SK-N-SH (cell line): ENCODE results near the gene SLC22A2. TPM values are rescaled to one million over a fixed set of nuclear protein-coding genes. Genes with fewer than 3 reads are reported as not detected.

Source experiments
- CTCF ChIA-PET: fragments of 300-600, 350-600 bp; formaldehyde crosslinking; extraction: SDS; loops from one replicate; lab custom pipeline; 2021; lab: Yijun Ruan, JAX
- POLR2A ChIA-PET: fragments of 350-600 bp; sonication (Branson Sonifier 250); formaldehyde crosslinking; extraction: SDS; loops from one replicate; lab custom pipeline; 2020; ENCODE audit warnings: antibody characterized with exemption, inconsistent platforms; lab: Yijun Ruan, JAX
- DNase-seq: peaks from one replicate; pipeline ENCODE4 v3.0.0; 2012
- H2AFZ ChIP-seq: fragments of 200-600 bp; sonication (generic); 2 replicates; pipeline ENCODE4 v1.8.1; 2016; ENCODE audit warnings: antibody characterized with exemption, mild to moderate bottlenecking, low read depth
- H3F3A ChIP-seq: fragments of 200-600 bp; sonication (generic); replicated peaks from 2 replicates; pipeline ENCODE3; 2016; ENCODE audit warnings: antibody characterized with exemption, mild to moderate bottlenecking; ENCODE audit not compliant: insufficient read depth
- H3K27ac ChIP-seq, 2 experiments: fragments of 200-500 bp in 1 of 2; fragments of 200-600 bp in 1 of 2; sonication (Bioruptor generic) in 1 of 2; sonication (generic), shearing (Covaris generic) in 1 of 2; 2 replicates each; pipeline versions ENCODE4 v1.5.1 to v1.6.1; 2014 to 2016; ENCODE audit warnings: low read depth in 2 of 2, inconsistent platforms in 1 of 2, low read length in 1 of 2, mild to moderate bottlenecking in 1 of 2, mixed read lengths in 1 of 2
- H3K27me3 ChIP-seq: fragments of 200-600 bp; sonication (generic), shearing (Covaris generic); 2 replicates; pipeline ENCODE4 v1.6.1; 2016; ENCODE audit warnings: mixed run types; ENCODE audit not compliant: insufficient read depth
- H3K36me3 ChIP-seq, 2 experiments: fragments of 200-500 bp in 1 of 2; fragments of 200-600 bp in 1 of 2; sonication (Bioruptor generic) in 1 of 2; sonication (generic) in 1 of 2; replicated peaks in 1 of 2; 2 replicates each; pipeline versions ENCODE3 to v1.5.1; 2014 to 2016; ENCODE audit warnings: low read length in 1 of 2, mild to moderate bottlenecking in 1 of 2; ENCODE audit not compliant: insufficient read depth in 2 of 2, control insufficient read depth in 1 of 2
- H3K4me1 ChIP-seq, 2 experiments: fragments of 200-500 bp in 1 of 2; fragments of 200-600 bp in 1 of 2; sonication (Bioruptor generic) in 1 of 2; sonication (generic), shearing (Covaris generic) in 1 of 2; 2 replicates each; pipeline versions ENCODE4 v1.5.1 to v1.6.1; 2014 to 2016; ENCODE audit warnings: low read depth in 1 of 2, low read length in 1 of 2, mixed run types in 1 of 2; ENCODE audit not compliant: insufficient read depth in 2 of 2, control insufficient read depth in 1 of 2
- H3K4me2 ChIP-seq: fragments of 200-600 bp; sonication (generic), shearing (Covaris generic); 2 replicates; pipeline ENCODE4 v1.6.1; 2017; ENCODE audit warnings: mixed run types
- H3K4me3 ChIP-seq, 2 experiments: fragments of 200-500 bp in 1 of 2; fragments of 200-600 bp in 1 of 2; sonication (Bioruptor generic) in 1 of 2; sonication (generic), shearing (Covaris generic) in 1 of 2; 2 replicates each; pipeline versions ENCODE4 v1.5.1 to v1.8.1; 2014 to 2016; ENCODE audit warnings: low read depth in 2 of 2, inconsistent platforms in 1 of 2, low read length in 1 of 2, mild to moderate bottlenecking in 1 of 2, mixed read lengths in 1 of 2, moderate library complexity in 1 of 2
- H3K79me2 ChIP-seq: fragments of 200-600 bp; sonication (generic); 2 replicates; pipeline ENCODE4 v1.8.1; 2017; ENCODE audit warnings: mild to moderate bottlenecking; ENCODE audit not compliant: insufficient read depth
- H3K9ac ChIP-seq: fragments of 200-600 bp; sonication (generic); 2 replicates; pipeline ENCODE4 v1.6.1; 2017; ENCODE audit warnings: mixed run types
- H3K9me2 ChIP-seq: fragments of 200-600 bp; sonication (generic); 2 replicates; pipeline ENCODE4 v1.6.1; 2017; ENCODE audit warnings: mixed run types
- H3K9me3 ChIP-seq: fragments of 200-600 bp; sonication (generic); 2 replicates; pipeline ENCODE4 v1.6.1; 2017; ENCODE audit warnings: mixed run types, mild to moderate bottlenecking, moderate library complexity
- H4K20me1 ChIP-seq: fragments of 200-600 bp; sonication (generic); 2 replicates; pipeline ENCODE4 v1.6.1; 2017; ENCODE audit warnings: mild to moderate bottlenecking, mixed run types; ENCODE audit not compliant: insufficient read depth
- CTCF ChIP-seq: fragments of 200-600 bp; sonication (generic); IDR thresholded peaks from 2 replicates; pipeline ENCODE4 v1.6.1; 2017; ENCODE audit warnings: antibody characterized with exemption, mild to moderate bottlenecking, moderate library complexity
- ELF1 ChIP-seq: IDR thresholded peaks from 2 replicates; pipeline ENCODE4 v1.4.0; 2012
- FOSL2 ChIP-seq: IDR thresholded peaks from 2 replicates; pipeline ENCODE4 v1.4.0; 2012; ENCODE audit warnings: low read depth, mild to moderate bottlenecking, moderate library complexity, borderline replicate concordance
- FOXJ3 ChIP-seq: sonication (generic); formaldehyde crosslinking; IDR thresholded peaks from 2 replicates; pipeline ENCODE4 v1.5.1; 2020; ENCODE audit warnings: mild to moderate bottlenecking, missing genetic modification reagents
- IRF3 ChIP-seq: fragments of 150-350 bp; IDR thresholded peaks from 2 replicates; pipeline ENCODE4 v1.6.1; 2016; ENCODE audit warnings: mild to moderate bottlenecking, low read depth, low read length
- MEF2A ChIP-seq: IDR thresholded peaks from 2 replicates; pipeline ENCODE4 v1.4.0; 2012; ENCODE audit warnings: low read depth, borderline replicate concordance
- POLR2AphosphoS5 ChIP-seq: IDR thresholded peaks from 2 replicates; pipeline ENCODE4 v1.6.1; 2012; ENCODE audit warnings: low read depth, low read length
- RXRA ChIP-seq: IDR thresholded peaks from 2 replicates; pipeline ENCODE4 v1.4.0; 2012; ENCODE audit warnings: low read depth, mild to moderate bottlenecking, borderline replicate concordance
- SMC3 ChIP-seq: IDR thresholded peaks from 2 replicates; pipeline ENCODE4 v1.6.1; 2012; ENCODE audit warnings: low read depth, low read length, improper control_type of control experiment
- TAF1 ChIP-seq: IDR thresholded peaks from 2 replicates; pipeline ENCODE4 v1.6.1; 2012; ENCODE audit warnings: low read depth, mild to moderate bottlenecking, low read length, moderate library complexity, borderline replicate concordance
- TCF12 ChIP-seq: IDR thresholded peaks from 2 replicates; pipeline ENCODE4 v1.4.0; 2012
- USF2 ChIP-seq: fragments of 150-350 bp; IDR thresholded peaks from 2 replicates; pipeline ENCODE4 v1.6.1; 2017; ENCODE audit warnings: antibody characterized with exemption, low read length, low read depth, borderline replicate concordance
- YY1 ChIP-seq: IDR thresholded peaks from 2 replicates; pipeline ENCODE4 v1.4.0; 2012; ENCODE audit warnings: low read depth, mild to moderate bottlenecking
- WGBS: methylation state at CpG from one replicate; pipeline ENCODE4 v1.1.6; 2017; ENCODE audit warnings: low lambda C conversion rate; 5-methylcytosine and 5-hydroxymethylcytosine counted together
- polyA plus RNA-seq, 3 experiments: library from polyadenylated mRNA; depleted of rRNA; stranded (reverse); fragments of >200 nt; gene quantifications; 2 replicates each; pipeline ENCODE4 v1.2.3, GENCODE V29; 2012

SLC22A2 gene
- polyA plus RNA-seq (2012; rRNA removed), result not detected in 2 replicates
- not detected in 2 replicates for polyA plus RNA-seq (2012; cell fraction: cytosol; rRNA removed)
- not detected in 2 replicates for polyA plus RNA-seq (2012; cell fraction: nucleus; rRNA removed)

GRCh38 chr6:160258346-160259142, at the start of gene SLC22A2:
SLC22A2 (minus strand) TSS chr6:160258821; CDS start chr6:160258757, 64 bp downstream.
- H3K9me2 ChIP-seq, result no peaks in the 10 kb centered on the region
- H3F3A ChIP-seq, result no peaks in the 10 kb centered on the region
- H3K79me2 ChIP-seq, result no peaks in the 10 kb centered on the region
- no peak within 1 kb of the TSS for H3K27ac ChIP-seq
- no peak within 1 kb of the TSS for H2AFZ ChIP-seq
- H3K4me2 ChIP-seq, result no peak within 1 kb of the TSS
- TF ChIP-seq YY1 (no peak), TAF1 (no peak), POLR2AphosphoS5 (no peak), RXRA (no peak), TCF12 (no peak), MEF2A (no peak), ELF1 (no peak), CTCF (no peak), IRF3 (no peak), SMC3 (no peak), FOSL2 (no peak), FOXJ3 (CRISPR knock-in tag) (no peak), USF2 (no peak)
- no peaks in the 10 kb centered on the region for H3K9me3 ChIP-seq
- ChIA-PET POLR2A (no interaction called here), CTCF (no interaction called here)
- no peaks in the 10 kb centered on the region for H3K36me3 ChIP-seq
- 25% methylated on average over 31 of the region's 43 CpGs for WGBS
- H4K20me1 ChIP-seq, result no peaks in the 10 kb centered on the region
- no peak for DNase-seq
- peaks cover 37% of the 10 kb centered on the region; the same call in 1 of the 2 replicates for H3K27me3 ChIP-seq
- no peaks in the 10 kb centered on the region for H3K4me1 ChIP-seq
- no peak within 1 kb of the TSS for H3K9ac ChIP-seq
- no peak within 1 kb of the TSS for H3K4me3 ChIP-seq
